AG10803 (cell line): Measurements from ENCODE around the gene STX10.

Source experiments
- DNase-seq: peaks from one replicate; pipeline ENCODE4 v3.0.0; 2010; ENCODE audit warnings: low read depth
- H3K4me3 ChIP-seq: 2 replicates; pipeline ENCODE4 v1.5.1; 2011; ENCODE audit warnings: mild to moderate bottlenecking, low read length, control low read depth
- CTCF ChIP-seq: conservative IDR thresholded peaks from 2 replicates; pipeline ENCODE4 v1.5.1; 2011; ENCODE audit warnings: mild to moderate bottlenecking, low read length, control low read depth, inconsistent platforms

Gene STX10

DNA sequence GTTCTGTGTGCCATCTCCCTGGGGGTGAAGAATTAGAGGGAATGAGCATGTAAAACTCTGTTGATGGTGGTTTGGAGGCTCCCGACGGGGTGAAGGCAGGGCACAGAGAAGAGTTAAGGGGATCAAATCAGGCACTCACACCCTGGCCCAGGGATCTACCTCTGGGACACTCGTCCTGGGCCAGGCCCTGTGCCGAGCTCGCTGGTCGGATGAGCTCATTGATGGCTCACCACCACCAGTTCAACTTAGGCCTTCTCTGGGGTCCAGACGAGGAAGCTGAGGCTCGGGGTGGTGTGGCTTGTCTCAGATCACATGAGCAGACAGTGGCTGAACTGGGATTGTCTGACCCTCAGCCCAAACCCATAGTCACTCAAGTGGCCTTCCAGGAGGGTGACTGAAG is 30.5 kb downstream of the STX10 start:
- DNase-seq = no peak

DNA sequence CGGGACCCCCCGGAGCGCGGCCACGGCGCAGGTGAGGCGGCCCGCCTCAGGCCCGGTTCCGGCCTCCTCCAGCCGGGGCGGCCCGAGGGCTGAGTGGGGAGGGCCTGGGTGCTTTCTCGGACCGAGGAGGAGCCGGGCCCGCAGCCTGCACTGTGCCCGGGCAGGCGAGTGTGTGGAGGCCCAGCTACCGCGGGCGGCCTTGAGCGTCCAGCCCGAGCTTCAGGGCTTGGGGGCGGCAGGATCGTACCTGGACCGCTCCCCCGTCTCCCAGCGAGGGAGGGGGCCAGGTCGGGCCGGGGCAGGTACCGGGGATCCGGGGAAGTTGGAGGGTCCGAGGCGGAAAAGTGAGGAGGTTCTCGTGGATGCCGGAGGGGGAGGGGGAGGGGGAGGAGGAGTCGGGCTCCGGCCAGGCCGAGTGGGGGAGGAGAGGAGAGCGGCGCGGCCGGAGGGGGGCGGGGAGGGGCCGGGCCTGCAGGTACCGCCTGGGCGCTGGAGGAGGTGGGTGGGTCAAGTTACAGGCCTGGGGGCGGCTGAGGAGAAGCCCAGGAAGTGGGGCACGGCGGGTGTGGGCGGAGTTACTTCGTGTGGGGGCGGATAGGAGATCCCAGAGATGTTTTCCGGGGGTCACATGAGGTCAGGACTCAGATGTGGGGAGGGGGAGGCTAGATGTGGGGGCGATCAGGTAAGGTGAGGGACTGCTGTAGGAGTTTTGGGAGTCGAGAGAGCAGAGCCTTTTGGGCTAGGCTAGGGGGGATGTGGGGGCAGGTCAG is 31.6 kb downstream of the STX10 start:
- no peak for TF ChIP-seq CTCF
- DNase-seq = no peak
- peak overlapping the region; percentile 79 for H3K4me3 ChIP-seq

More for the DNA sequence above, 30.5 kb downstream of the STX10 start:
- H3K4me3 ChIP-seq = peak overlapping the region; percentile 79
- no peak for TF ChIP-seq CTCF

GRCh38 chr19:13117772-13118423 is 32.3 kb downstream of the STX10 start, which contains the start of gene NACC1:
Gene NACC1 (plus strand): TSS chr19:13118264. CDS start chr19:13135208, 16,944 bp downstream.
- H3K4me3 ChIP-seq = peak within 1 kb of the TSS; percentile 96
- TF ChIP-seq CTCF = no peak
- peak; percentile 86 for DNase-seq

DNA sequence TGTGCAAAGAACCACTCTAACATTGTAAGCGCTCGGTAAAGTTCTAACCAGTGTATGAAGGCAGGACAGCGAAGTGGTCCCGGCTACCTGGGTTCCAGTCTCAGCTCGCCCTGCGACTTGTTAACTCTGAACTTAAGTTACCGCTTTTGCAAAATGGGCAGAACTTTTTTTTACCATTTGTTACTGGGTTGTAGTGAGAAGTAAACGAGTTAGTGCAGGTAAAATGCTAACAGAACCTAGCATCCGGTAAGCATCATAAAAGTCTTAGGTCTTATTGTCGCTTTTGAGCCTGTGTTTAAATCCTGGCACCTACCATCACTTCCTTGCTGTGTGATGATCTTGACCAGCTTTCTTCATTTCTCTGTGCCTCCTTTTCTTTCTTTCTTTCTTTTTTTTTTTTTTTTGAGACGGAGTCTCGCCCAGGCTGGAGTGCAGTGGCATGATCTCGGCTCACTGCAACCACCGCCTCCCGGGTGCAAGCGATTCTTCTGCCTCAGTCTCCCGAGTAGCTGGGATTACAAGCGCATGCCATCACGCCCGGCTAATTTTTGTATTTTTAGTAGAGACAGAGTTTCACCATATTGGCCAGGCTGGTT is 32.9 kb downstream of the STX10 start:
- no peak for TF ChIP-seq CTCF
- no peak for DNase-seq
- peak overlapping the region; percentile 96 for H3K4me3 ChIP-seq

GRCh38 chr19:13116282-13117175 is 33.6 kb downstream of the STX10 start, which contains the start of gene TRMT1:
Gene TRMT1 (minus strand): TSS chr19:13116740. CDS start chr19:13116399, 341 bp downstream.
- TF ChIP-seq CTCF = no peak
- peak within 1 kb of the TSS; percentile 96 for H3K4me3 ChIP-seq
- DNase-seq = peak; percentile 90

GRCh38 chr19:13115936-13116281 is 34.3 kb downstream of the STX10 start:
- no peak for TF ChIP-seq CTCF
- peak overlapping the region; percentile 96 for H3K4me3 ChIP-seq
- no peak for DNase-seq
